ENCODE results near the gene AMH. TPM values are rescaled to one million over a fixed set of nuclear protein-coding genes. Genes with fewer than 3 reads are reported as not detected.

AMH gene
- total RNA-seq, 3 donors from 2014 or later = 2.7 to 5.1 (median 3.8) TPM

DNA sequence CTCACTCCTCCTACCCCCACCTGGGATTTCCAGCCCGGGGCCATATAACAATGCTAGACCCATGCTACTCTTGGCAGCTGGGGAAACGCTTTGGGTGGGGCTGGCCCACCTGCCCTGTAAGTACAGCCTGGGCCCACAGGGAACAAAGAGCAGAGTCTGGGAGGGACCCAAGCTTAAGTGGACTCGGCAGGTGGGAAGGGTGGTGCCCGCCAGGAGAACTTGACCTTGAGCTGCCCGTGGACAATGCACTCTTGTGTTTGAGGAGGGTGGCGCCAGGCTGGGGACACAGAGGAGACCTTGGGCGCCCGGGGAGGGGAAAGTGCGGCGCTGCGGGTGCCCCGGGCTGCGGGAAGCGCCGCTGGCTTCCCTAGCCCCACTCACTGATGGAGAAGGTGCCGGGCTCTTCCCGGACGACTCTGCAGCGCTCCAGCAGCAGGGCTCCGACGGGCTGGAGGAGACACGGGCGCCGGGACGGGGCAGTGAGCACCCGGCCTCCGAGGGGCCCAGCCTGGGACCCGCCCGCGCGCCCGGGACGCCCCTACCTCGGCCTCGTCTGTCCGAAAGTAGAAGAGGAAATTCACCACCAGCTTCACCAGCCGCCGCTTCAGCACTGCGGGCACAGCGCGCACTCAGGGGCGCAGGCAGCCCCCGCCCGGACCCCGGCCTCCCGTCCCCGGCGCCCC lies 13.6 kb upstream of the AMH start:
- TF ChIP-seq, protein P1, sequence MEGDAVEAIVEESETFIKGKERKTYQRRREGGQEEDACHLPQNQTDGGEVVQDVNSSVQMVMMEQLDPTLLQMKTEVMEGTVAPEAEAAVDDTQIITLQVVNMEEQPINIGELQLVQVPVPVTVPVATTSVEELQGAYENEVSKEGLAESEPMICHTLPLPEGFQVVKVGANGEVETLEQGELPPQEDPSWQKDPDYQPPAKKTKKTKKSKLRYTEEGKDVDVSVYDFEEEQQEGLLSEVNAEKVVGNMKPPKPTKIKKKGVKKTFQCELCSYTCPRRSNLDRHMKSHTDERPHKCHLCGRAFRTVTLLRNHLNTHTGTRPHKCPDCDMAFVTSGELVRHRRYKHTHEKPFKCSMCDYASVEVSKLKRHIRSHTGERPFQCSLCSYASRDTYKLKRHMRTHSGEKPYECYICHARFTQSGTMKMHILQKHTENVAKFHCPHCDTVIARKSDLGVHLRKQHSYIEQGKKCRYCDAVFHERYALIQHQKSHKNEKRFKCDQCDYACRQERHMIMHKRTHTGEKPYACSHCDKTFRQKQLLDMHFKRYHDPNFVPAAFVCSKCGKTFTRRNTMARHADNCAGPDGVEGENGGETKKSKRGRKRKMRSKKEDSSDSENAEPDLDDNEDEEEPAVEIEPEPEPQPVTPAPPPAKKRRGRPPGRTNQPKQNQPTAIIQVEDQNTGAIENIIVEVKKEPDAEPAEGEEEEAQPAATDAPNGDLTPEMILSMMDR (IDR thresholded peaks at IDR 0.05) = no peak
- ATAC-seq (peak; percentile 61), DNase-seq (peak; percentile 86 to 87 (median 86))
- intact Hi-C loops (cut with DNase I, micrococcal nuclease) = loop anchor here (5.0 to 10.0 kb wide), 2 partner anchors 37 to 89 kb away; partner anchors contain the start of genes LSM7 (in 1 of the 2) and SPPL2B (in 1 of the 2)
- H3K4me1 ChIP-seq (ENCODE audit: low read depth) = peaks cover 39% of the 10 kb centered on the region
- H3K4me3 ChIP-seq = peak overlapping the region; percentile 92
- H3K36me3 ChIP-seq (ENCODE audit: low read depth) = peaks cover 3% of the 10 kb centered on the region
- H3K9me3 ChIP-seq = no peaks in the 10 kb centered on the region

DNA sequence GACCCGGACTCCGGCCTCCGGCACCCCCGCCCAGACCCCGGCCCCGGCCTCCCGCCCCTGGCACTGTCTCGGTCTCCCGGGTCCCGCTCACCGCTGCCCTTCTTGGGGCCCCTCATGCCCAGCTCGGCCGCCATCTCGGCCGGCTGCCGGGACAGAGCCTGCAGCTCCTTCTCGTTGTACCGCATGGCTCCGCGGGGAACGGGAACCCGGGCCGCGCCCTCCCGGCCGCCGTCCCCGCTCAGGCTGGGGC lies 13.1 kb upstream of the AMH start:
- no peaks in the 10 kb centered on the region for H3K9me3 ChIP-seq
- TF ChIP-seq, protein P1 (IDR thresholded peaks at IDR 0.05) = no peak
- peak overlapping the region; percentile 92 for H3K4me3 ChIP-seq
- DNase-seq (no peak), ATAC-seq (peak; percentile 0)
- peaks cover 44% of the 10 kb centered on the region for H3K4me1 ChIP-seq (ENCODE audit: low read depth)
- intact Hi-C loops (cut with DNase I, micrococcal nuclease) = loop anchor here (5.0 to 10.0 kb wide), 2 partner anchors 36 to 89 kb away; partner anchors contain the start of genes LSM7 (in 1 of the 2) and SPPL2B (in 1 of the 2)
- H3K36me3 ChIP-seq (ENCODE audit: low read depth) = peaks cover 3% of the 10 kb centered on the region

DNA sequence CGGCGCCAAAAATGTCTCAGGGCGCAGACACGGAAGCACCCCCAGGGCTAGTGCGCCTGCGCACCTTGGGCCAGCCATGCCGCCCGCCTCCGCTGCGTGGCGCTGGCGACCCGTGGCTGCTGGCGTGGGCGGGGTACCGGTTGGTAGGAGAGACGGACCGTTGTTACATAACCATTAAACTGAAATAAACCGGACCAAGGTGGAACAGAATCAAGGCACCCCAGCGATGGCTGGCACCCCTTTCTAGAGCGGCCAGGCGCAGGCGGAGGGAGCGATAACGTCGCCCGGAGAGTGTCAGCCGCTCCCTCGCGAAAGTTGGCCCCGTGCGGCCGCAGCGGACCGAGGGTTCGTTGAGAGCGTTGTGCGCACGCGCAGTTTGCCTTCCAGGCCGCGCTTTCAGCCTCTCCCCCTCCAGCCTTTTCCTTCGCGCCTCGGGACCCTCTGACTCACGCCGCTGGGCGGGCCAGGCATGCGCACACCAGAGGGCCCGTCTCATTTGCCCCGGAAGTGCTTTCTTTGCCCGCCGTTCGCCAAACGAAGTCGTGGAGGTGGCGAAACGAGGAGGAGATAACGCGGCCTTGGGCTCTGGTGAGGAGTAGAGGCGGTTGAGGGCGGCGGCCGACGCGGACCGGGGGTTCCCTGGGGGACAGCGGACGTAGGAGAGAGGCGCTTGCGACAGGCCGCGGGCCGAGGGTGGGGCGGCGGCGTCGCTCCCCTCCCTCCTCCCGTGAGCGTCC lies 12.6 kb upstream of the AMH start, which contains the start of the genes PLEKHJ1 and SF3A2:
TSS of gene PLEKHJ1 (minus strand) at position 16 of the 737 bp plus-strand sequence. CDS start 81 bp downstream, outside the sequence.
TSS of gene SF3A2 (plus strand) at position 511 of the 737 bp plus-strand sequence. CDS start 6,595 bp downstream, outside the sequence.
- Histone ChIP-seq H3K4me1 (ENCODE audit: low read depth) (peaks cover 49% of the 10 kb centered on the region), H3K9me3 (no peaks in the 10 kb centered on the region), H3K4me3 (peak within 1 kb of the TSS; percentile 92), H3K36me3 (ENCODE audit: low read depth) (peaks cover 3% of the 10 kb centered on the region)
- TF ChIP-seq, protein P1 (IDR thresholded peaks at IDR 0.05) = peak; percentile 100
- ATAC-seq (peak; percentile 88), DNase-seq (peak; percentile 93 to 100 (median 98))
- intact Hi-C loops (cut with DNase I, micrococcal nuclease) = loop anchor here (5.0 to 10.0 kb wide), 2 partner anchors 36 to 88 kb away; partner anchors contain the start of genes LSM7 (in 1 of the 2) and SPPL2B (in 1 of the 2)

DNA sequence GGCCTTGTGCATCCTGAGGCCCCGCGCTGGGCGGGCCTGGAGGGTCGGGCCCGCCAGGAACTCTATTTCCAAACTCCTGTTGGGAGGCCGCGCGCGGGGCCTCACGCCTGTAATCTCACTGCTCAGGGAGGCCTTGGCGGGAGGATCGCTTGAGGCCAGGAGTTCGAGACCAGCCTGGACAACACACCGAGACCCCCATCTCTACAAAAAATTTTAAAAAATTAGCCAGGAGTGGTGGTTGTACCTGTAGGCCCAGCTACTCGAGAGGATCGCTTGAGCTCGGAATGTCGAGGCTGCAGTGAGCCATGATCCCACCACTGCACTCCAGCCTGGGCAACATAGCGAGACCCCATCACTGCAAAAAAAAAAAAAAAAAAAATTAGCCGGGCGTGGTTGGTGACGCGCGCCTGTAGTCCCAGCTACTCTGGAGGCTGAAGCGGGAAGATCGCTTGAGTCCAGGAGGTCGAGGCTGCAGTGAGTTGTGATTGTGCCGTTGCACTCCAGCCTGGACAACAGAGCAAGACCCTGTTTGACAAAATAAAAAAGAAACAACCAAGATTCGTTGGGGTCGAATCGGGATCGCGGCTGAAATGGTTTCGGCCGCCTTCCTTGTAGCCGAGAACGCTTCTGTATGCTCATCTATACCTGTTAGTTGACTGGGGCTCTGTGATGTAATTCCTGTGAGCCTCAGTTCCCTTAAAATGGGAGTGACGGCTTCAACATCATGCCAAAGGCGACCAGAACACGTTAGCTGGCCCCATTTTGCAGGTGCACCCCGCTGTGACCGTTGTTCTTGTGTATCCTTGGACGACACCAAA lies 11.9 kb upstream of the AMH start:
- intact Hi-C loops (cut with DNase I, micrococcal nuclease) = loop anchor here (5.0 to 10.0 kb wide), 2 partner anchors 35 to 88 kb away; partner anchors contain the start of genes LSM7 (in 1 of the 2) and SPPL2B (in 1 of the 2)
- peaks cover 3% of the 10 kb centered on the region for H3K36me3 ChIP-seq (ENCODE audit: low read depth)

More for the DNA sequence above, 11.9 kb upstream of the AMH start:
- no peaks in the 10 kb centered on the region for H3K9me3 ChIP-seq
- no peak for ATAC-seq
- H3K4me1 ChIP-seq (ENCODE audit: low read depth) = peaks cover 56% of the 10 kb centered on the region
- TF ChIP-seq, protein P1 (IDR thresholded peaks at IDR 0.05) = no peak
- H3K4me3 ChIP-seq = peak overlapping the region; percentile 92
- DNase-seq = no peak
